ENCODE results near the gene SMIM29. TPM values are rescaled to one million over a fixed set of nuclear protein-coding genes. Genes with fewer than 3 reads are reported as not detected.

Gene SMIM29
- total RNA-seq, 1 donor from 2014 or later: 25.8 TPM

DNA sequence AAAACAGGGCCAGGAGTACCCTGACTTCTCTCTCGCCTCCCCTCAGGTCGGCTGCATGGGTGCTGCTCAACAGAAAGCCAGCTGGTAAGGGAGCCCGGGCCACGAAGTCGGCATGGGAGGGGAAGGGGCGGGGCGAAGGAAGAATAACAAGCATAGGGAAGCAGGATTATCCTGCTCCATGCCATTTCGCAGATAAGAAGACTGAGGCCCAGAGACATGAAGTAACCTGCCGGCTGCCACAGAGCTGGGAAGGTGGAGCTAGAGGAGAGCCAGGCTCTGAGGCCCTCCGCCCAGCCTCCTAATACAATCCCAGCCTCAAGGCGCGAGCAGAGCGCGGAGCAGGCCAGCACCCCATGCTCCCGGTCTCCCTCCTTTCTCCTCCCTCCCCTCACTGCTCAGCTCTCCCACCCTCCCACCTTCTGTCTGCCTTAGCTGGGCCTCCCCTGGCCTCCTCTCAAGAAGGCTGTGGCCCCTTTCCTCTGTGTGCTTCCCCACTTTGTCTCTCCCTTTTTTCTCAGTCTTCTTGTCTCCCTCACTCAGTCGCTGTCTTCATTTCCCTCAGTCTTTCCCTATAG lies 25.3 kb downstream of the SMIM29 start:
- ChIA-PET CTCF (interaction anchor here (1.5 to 2.0 kb wide), 4 partner anchors 13 to 191 kb away, joined by 5 to 13 read pairs (median 10); partner anchors contain the start of genes HMGA1 and SMIM29), POLR2A (interaction anchor here (0.6 to 7.5 kb wide), 20 partner anchors 10 to 1080 kb away, joined by 3 to 297 read pairs (median 6); partner anchors contain the start of genes HMGA1, ILRUN, RPS10 and SMIM29)
- Mint-ChIP-seq H3K27ac (peak overlapping the region; percentile 87), H3K27me3 (no peaks in the 10 kb centered on the region), H3K4me1 (peaks cover 66% of the 10 kb centered on the region), H3K9me3 (no peaks in the 10 kb centered on the region), H3K4me3 (peak overlapping the region; percentile 68), H3K36me3 (ENCODE audit: low read depth) (no peaks in the 10 kb centered on the region)
- TF ChIP-seq CTCF (IDR thresholded peaks at IDR 0.05): no peak
- intact Hi-C loops (cut with micrococcal nuclease): no loop called here
- DNase-seq: no peak
- peak; percentile 0 for ATAC-seq (ENCODE audit: low read depth)

DNA sequence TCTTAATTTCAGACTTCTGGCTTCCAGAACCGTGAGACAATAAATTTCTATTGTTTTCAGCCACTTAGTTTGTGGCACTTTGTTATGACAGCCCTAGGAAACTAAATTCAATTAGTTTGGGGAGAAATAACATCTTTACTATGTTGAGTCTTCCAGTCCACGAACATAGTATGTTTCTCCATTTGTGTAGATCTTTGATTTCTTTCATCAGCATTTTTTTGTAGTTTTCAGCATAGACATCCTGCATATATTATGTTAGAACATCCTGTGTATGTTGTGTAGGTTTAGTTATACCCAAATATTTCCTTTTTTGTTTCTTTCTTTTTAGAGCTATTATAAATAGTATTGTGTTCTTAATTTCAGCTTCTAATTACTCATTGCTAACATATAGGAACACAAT lies 30.1 kb downstream of the SMIM29 start:
- DNase-seq: no peak
- CTCF ChIA-PET: interaction anchor here (1.1 to 1.4 kb wide), 3 partner anchors 11 to 28 kb away, joined by 4 to 6 read pairs (median 4); no protein-coding TSS in a partner anchor
- H3K36me3 Mint-ChIP-seq (ENCODE audit: low read depth): no peaks in the 10 kb centered on the region

DNA sequence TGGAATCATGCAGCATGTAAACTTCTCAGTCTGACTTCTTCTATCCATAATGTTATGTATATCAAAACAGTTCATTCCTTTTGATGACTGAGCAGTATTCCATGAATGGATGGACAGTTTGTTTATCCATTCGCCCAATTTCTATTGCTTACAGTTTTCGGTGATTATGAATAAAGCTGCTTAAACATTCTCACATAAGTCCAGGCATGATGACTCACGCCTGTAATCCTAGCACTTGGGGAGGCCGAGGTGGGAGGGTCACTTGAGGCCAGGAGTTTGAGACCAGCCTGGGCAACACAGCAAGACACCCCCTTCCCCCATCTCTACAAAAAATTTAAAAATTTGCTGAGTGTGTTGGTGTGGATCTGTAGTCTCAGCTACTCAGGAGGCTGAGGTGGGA lies 35.0 kb downstream of the SMIM29 start:
- DNase-seq: no peak
- no peak overlapping the region for H3K4me3 Mint-ChIP-seq
- intact Hi-C loops (cut with micrococcal nuclease): no loop called here
- no peak for ATAC-seq (ENCODE audit: low read depth)
- no peak overlapping the region for H3K27ac Mint-ChIP-seq
- POLR2A ChIA-PET: interaction anchor here (0.8 kb wide), 1 partner anchor 23 kb away, joined by 5 read pairs; the partner anchor contains the start of gene HMGA1
- no peaks in the 10 kb centered on the region for H3K27me3 Mint-ChIP-seq
- TF ChIP-seq CTCF (IDR thresholded peaks at IDR 0.05): no peak
- H3K4me1 Mint-ChIP-seq: no peaks in the 10 kb centered on the region
- H3K9me3 Mint-ChIP-seq: no peaks in the 10 kb centered on the region
- CTCF ChIA-PET: no interaction called here
- H3K36me3 Mint-ChIP-seq (ENCODE audit: low read depth): no peaks in the 10 kb centered on the region

More for the DNA sequence above, 30.1 kb downstream of the SMIM29 start:
- Mint-ChIP-seq H3K27ac (peak overlapping the region; percentile 83), H3K9me3 (no peaks in the 10 kb centered on the region), H3K27me3 (no peaks in the 10 kb centered on the region), H3K4me1 (peaks cover 28% of the 10 kb centered on the region), H3K4me3 (no peak overlapping the region)
- intact Hi-C loops (cut with micrococcal nuclease): no loop called here
- TF ChIP-seq CTCF (IDR thresholded peaks at IDR 0.05): no peak
- POLR2A ChIA-PET: interaction anchor here (4.1 kb wide), 1 partner anchor 18 kb away, joined by 40 read pairs; the partner anchor contains the start of gene HMGA1
- no peak for ATAC-seq (ENCODE audit: low read depth)

DNA sequence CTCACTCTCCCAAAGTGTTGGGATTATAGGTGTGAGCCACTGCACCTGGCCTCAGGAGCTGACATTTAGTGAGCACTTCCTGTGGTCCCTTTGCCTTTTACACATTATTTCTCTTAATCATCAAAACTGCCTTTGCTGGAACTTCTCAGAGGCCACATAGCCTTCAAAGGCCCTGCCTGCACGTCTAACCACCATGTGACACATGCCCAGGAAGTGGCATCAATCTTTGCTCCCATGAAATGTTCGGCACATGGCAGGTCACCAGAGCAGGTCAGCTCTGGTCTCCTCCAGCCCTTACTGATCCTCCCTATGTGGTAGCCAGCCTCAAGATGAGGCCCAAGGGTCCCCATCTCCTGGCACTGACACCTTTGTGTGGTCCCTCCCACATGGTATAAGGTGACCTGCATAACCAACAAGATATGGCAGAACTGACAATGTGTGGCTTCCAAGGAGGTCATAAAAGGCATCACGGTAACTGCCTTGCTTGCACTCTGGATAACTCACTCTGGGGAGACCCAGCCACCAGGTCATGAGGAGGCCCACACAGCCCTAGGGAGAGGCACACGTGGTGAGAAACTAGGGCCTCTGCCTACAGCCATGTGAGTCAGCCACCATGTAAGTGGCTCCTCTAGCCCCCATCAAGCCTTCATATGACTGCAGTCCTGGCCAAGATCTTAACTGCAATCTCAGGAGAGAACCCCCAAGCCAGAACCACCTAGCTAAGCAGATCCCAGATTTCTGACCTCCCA lies 40.9 kb downstream of the SMIM29 start:
- no peak for ATAC-seq (ENCODE audit: low read depth)

More for the DNA sequence above, 40.9 kb downstream of the SMIM29 start:
- Mint-ChIP-seq H3K27me3 (no peaks in the 10 kb centered on the region), H3K27ac (no peak overlapping the region), H3K9me3 (no peaks in the 10 kb centered on the region), H3K4me1 (no peaks in the 10 kb centered on the region), H3K36me3 (ENCODE audit: low read depth) (no peaks in the 10 kb centered on the region), H3K4me3 (no peak overlapping the region)
- POLR2A ChIA-PET: interaction anchor here (1.0 kb wide), 1 partner anchor 29 kb away, joined by 5 read pairs; the partner anchor contains the start of gene HMGA1
- intact Hi-C loops (cut with micrococcal nuclease): no loop called here
- CTCF ChIA-PET: interaction anchor here (1.4 kb wide), 2 partner anchors 11 to 17 kb away, joined by 3 to 4 read pairs; no protein-coding TSS in a partner anchor
- DNase-seq: no peak
- no peak for TF ChIP-seq CTCF (IDR thresholded peaks at IDR 0.05)

All from activated B cell treated with CpG ODN at 0.5 μM for 24 hours (primary cell).